ENCODE results near the gene OXER1. TPM values are rescaled to one million over a fixed set of nuclear protein-coding genes. Genes with fewer than 3 reads are reported as not detected.

The OXER1 gene
- total and polyA plus RNA-seq, 2 of the 13 experiments (the other 11 are each of a cell fraction or from before 2014, with no cell fraction given): 8.0 to 9.0 TPM

DNA sequence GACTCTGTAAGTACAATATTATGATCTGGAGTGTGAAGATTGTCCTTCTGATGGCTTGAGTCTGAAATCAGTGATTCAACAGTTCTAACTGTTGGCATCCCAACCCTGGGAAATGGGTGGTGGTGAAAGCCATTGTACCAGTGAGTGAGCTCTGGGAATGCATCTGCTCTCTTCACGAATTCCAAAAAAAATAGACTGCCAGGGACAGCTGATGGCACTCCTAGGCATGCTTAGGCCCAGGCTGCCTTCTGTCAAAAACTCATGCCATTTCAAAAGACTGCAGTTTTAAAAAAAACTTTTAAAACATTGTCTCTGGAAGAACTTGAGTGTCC lies 20.3 kb downstream of the OXER1 start:
- 80% methylated on average over 1 of the region's 1 CpG for WGBS (ENCODE audit: low lambda C conversion rate)
- TF ChIP-seq ZNF232 (CRISPR knock-in tag; IDR thresholded peaks at IDR 0.05; ENCODE audit: borderline replicate concordance) (no peak), ZNF432 (CRISPR knock-in tag; IDR thresholded peaks at IDR 0.05; ENCODE audit: borderline replicate concordance) (no peak), ZNF496 (CRISPR knock-in tag; IDR thresholded peaks at IDR 0.05; ENCODE audit: insufficient replicate concordance) (no peak), NFYC (CRISPR knock-in tag; IDR thresholded peaks at IDR 0.05) (no peak), PRMT3 (CRISPR knock-in tag; IDR thresholded peaks at IDR 0.05; ENCODE audit: borderline replicate concordance, low read depth) (no peak), GATA4 (IDR thresholded peaks at IDR 0.05; ENCODE audit: borderline replicate concordance, low read depth) (no peak), THAP11 (CRISPR knock-in tag; IDR thresholded peaks at IDR 0.05) (no peak), MZF1 (CRISPR knock-in tag; IDR thresholded peaks at IDR 0.05; ENCODE audit: borderline replicate concordance) (no peak), ATM (IDR thresholded peaks at IDR 0.05; ENCODE audit: borderline replicate concordance) (no peak), ZNF337 (CRISPR knock-in tag; IDR thresholded peaks at IDR 0.05; ENCODE audit: borderline replicate concordance, low read depth) (no peak), HCFC1 (IDR thresholded peaks at IDR 0.05; ENCODE audit: low read depth, low read length) (no peak), ZNF720 (CRISPR knock-in tag; IDR thresholded peaks at IDR 0.05) (no peak), HOXA5 (CRISPR knock-in tag; IDR thresholded peaks at IDR 0.05) (no peak), ZFP82 (CRISPR knock-in tag; IDR thresholded peaks at IDR 0.05; ENCODE audit: borderline replicate concordance) (no peak), ZNF747 (CRISPR knock-in tag; IDR thresholded peaks at IDR 0.05; ENCODE audit: borderline replicate concordance) (no peak), DR1 (CRISPR knock-in tag; IDR thresholded peaks at IDR 0.05) (no peak)
- TF ChIP-seq, protein P1, sequence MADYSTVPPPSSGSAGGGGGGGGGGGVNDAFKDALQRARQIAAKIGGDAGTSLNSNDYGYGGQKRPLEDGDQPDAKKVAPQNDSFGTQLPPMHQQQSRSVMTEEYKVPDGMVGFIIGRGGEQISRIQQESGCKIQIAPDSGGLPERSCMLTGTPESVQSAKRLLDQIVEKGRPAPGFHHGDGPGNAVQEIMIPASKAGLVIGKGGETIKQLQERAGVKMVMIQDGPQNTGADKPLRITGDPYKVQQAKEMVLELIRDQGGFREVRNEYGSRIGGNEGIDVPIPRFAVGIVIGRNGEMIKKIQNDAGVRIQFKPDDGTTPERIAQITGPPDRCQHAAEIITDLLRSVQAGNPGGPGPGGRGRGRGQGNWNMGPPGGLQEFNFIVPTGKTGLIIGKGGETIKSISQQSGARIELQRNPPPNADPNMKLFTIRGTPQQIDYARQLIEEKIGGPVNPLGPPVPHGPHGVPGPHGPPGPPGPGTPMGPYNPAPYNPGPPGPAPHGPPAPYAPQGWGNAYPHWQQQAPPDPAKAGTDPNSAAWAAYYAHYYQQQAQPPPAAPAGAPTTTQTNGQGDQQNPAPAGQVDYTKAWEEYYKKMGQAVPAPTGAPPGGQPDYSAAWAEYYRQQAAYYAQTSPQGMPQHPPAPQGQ (CRISPR knock-in tag; IDR thresholded peaks at IDR 0.05; ENCODE audit: borderline replicate concordance): no peak
- TF ChIP-seq, protein P2, sequence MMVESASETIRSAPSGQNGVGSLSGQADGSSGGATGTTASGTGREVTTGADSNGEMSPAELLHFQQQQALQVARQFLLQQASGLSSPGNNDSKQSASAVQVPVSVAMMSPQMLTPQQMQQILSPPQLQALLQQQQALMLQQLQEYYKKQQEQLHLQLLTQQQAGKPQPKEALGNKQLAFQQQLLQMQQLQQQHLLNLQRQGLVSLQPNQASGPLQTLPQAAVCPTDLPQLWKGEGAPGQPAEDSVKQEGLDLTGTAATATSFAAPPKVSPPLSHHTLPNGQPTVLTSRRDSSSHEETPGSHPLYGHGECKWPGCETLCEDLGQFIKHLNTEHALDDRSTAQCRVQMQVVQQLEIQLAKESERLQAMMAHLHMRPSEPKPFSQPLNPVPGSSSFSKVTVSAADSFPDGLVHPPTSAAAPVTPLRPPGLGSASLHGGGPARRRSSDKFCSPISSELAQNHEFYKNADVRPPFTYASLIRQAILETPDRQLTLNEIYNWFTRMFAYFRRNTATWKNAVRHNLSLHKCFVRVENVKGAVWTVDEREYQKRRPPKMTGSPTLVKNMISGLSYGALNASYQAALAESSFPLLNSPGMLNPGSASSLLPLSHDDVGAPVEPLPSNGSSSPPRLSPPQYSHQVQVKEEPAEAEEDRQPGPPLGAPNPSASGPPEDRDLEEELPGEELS (CRISPR knock-in tag; IDR thresholded peaks at IDR 0.05): no peak
- H3K9ac ChIP-seq (ENCODE audit: insufficient read depth, low read depth, low read length): no peak overlapping the region
- BruUV-seq (replicated peaks): no TSS peak
- no peaks in the 10 kb centered on the region for H3K27me3 ChIP-seq (ENCODE audit: control insufficient read depth in 1 of 2, insufficient read depth in 2 of 2, low read length in 2 of 2)
- ChIA-PET CTCF (ENCODE audit: low intra/inter-chr PET ratio, low total read pairs) (no interaction called here), POLR2A (no interaction called here)
- H3K27ac ChIP-seq (ENCODE audit: extremely low read length, insufficient read depth, low read length): no peak overlapping the region
- no peaks in the 10 kb centered on the region for H3K9me3 ChIP-seq (ENCODE audit: low read length)
- no peak overlapping the region for H3K4me2 ChIP-seq (ENCODE audit: low read depth, low read length)
- no peak overlapping the region for H3K4me3 ChIP-seq (replicated peaks in 1 of 3; ENCODE audit: insufficient read depth in 1 of 3, low read depth in 2 of 3, low read length in 3 of 3)
- intact Hi-C loops (cut with micrococcal nuclease; ENCODE audit: unreplicated experiment) (no loop called here), in situ Hi-C loops (cut with HindIII; ENCODE audit: extremely low pct_ligation_motif_present, low pct_unique_long_range_greater_than_20kb) (no loop called here)
- no peak overlapping the region for H2AFZ ChIP-seq (ENCODE audit: low read length)
- DNase-seq (ENCODE audit: low spot score): no peak
- no peak for ATAC-seq
- no peaks in the 10 kb centered on the region for H3K79me2 ChIP-seq (ENCODE audit: insufficient read depth, low read length)
- no peak for FAIRE-seq
- H4K20me1 ChIP-seq (ENCODE audit: insufficient read depth, low read length): no peaks in the 10 kb centered on the region
- no peaks in the 10 kb centered on the region for H3K4me1 ChIP-seq (ENCODE audit: insufficient read depth, low read length)
- H3K36me3 ChIP-seq (replicated peaks in 1 of 2; ENCODE audit: control insufficient read depth in 1 of 2, insufficient read depth in 2 of 2, low read length in 2 of 2): no peaks in the 10 kb centered on the region; a peak in 3 of 5 replicates
